Skeletal muscle tissue (tissue), 4 donors: ENCODE measurements around the gene SH3BP2. TPM values are rescaled to one million over a fixed set of nuclear protein-coding genes. Genes with fewer than 3 reads are reported as not detected.

Source experiments
- H3K27ac ChIP-seq: one replicate; pipeline ENCODE4 v1.7.0; 2013; ENCODE audit warnings: mild to moderate bottlenecking, low read depth, low read length, inconsistent platforms
- H3K27me3 ChIP-seq, 3 donors: one replicate each; pipeline ENCODE4 v1.7.0; 2013; ENCODE audit warnings: low read length in 3 of 3; ENCODE audit not compliant: control insufficient read depth in 3 of 3, insufficient read depth in 3 of 3
- H3K36me3 ChIP-seq, 3 donors: one replicate each; pipeline ENCODE4 v1.7.0; 2013; ENCODE audit warnings: low read length in 3 of 3; ENCODE audit not compliant: control insufficient read depth in 3 of 3, insufficient read depth in 3 of 3
- H3K4me1 ChIP-seq, 3 donors: one replicate each; pipeline ENCODE4 v1.7.0; 2013; ENCODE audit warnings: low read length in 3 of 3, mild to moderate bottlenecking in 3 of 3; ENCODE audit not compliant: control insufficient read depth in 3 of 3, insufficient read depth in 3 of 3
- H3K4me3 ChIP-seq, 3 donors: one replicate each; pipeline ENCODE4 v1.7.0; 2013; ENCODE audit warnings: low read length in 3 of 3
- H3K9ac ChIP-seq, 3 donors: one replicate each; pipeline ENCODE4 v1.7.0; 2013; ENCODE audit warnings: low read length in 3 of 3, mild to moderate bottlenecking in 3 of 3, moderate library complexity in 2 of 3, low read depth in 1 of 3
- H3K9me3 ChIP-seq, 3 donors: one replicate each; pipeline ENCODE4 v1.7.0; 2013; ENCODE audit warnings: low read length in 3 of 3; ENCODE audit not compliant: control insufficient read depth in 3 of 3
- total RNA-seq: library from RNA; depleted of rRNA; stranded (reverse); fragments of >200 nt; gene quantifications from one replicate; pipeline ENCODE4 v1.2.3, GENCODE V29; 2014
- donor health status: Osteomylitis.

Gene SH3BP2
- total RNA-seq, 1 donor from 2014 or later: 7.8 TPM

- Histone ChIP-seq H3K4me1 (peaks cover 15 to 29% (median 26%) of the 10 kb centered on the region in 3 donors), H3K36me3 (no peaks in the 10 kb centered on the region), H3K9me3 (no peaks in the 10 kb centered on the region), H3K4me3 (no peak overlapping the region), H3K27me3 (no peaks in the 10 kb centered on the region), H3K9ac (no peak overlapping the region), H3K27ac (no peak overlapping the region)
Measured at GRCh38 chr4:2786152-2786671, 6.7 kb upstream of the SH3BP2 start.

- H3K9ac ChIP-seq: peak overlapping the region in 1 of 3 donors; percentile 33
- H3K27me3 ChIP-seq: no peaks in the 10 kb centered on the region
- no peak overlapping the region for H3K27ac ChIP-seq
- H3K36me3 ChIP-seq: no peaks in the 10 kb centered on the region
- no peak overlapping the region for H3K4me3 ChIP-seq
- H3K9me3 ChIP-seq: no peaks in the 10 kb centered on the region
- peaks cover 20 to 30% (median 29%) of the 10 kb centered on the region in 3 donors for H3K4me1 ChIP-seq
Measured at GRCh38 chr4:2786794-2787229, 6.1 kb upstream of the SH3BP2 start.

- no peak overlapping the region for H3K27ac ChIP-seq
- H3K9ac ChIP-seq: peak overlapping the region; percentile 34 to 66 (median 43)
- H3K4me3 ChIP-seq: peak overlapping the region in 1 of 3 donors; percentile 13
- H3K36me3 ChIP-seq: no peaks in the 10 kb centered on the region
- no peaks in the 10 kb centered on the region for H3K27me3 ChIP-seq
- H3K4me1 ChIP-seq: peaks cover 22 to 34% (median 31%) of the 10 kb centered on the region in 3 donors
- no peaks in the 10 kb centered on the region for H3K9me3 ChIP-seq
Measured at GRCh38 chr4:2787230-2788100, 5.4 kb upstream of the SH3BP2 start.

GRCh38 chr4:2788101-2788500 lies 4.8 kb upstream of the SH3BP2 start:
- no peaks in the 10 kb centered on the region for H3K9me3 ChIP-seq
- no peaks in the 10 kb centered on the region for H3K27me3 ChIP-seq
- no peak overlapping the region for H3K27ac ChIP-seq
- H3K4me1 ChIP-seq: peaks cover 22 to 34% (median 31%) of the 10 kb centered on the region in 3 donors
- no peak overlapping the region for H3K4me3 ChIP-seq
- no peaks in the 10 kb centered on the region for H3K36me3 ChIP-seq
- H3K9ac ChIP-seq: peak overlapping the region; percentile 34 to 66 (median 43)

GRCh38 chr4:2788532-2789103 lies 4.3 kb upstream of the SH3BP2 start:
- Histone ChIP-seq H3K4me3 (no peak overlapping the region), H3K9ac (peak overlapping the region in 1 of 3 donors; percentile 45), H3K27me3 (no peaks in the 10 kb centered on the region), H3K9me3 (no peaks in the 10 kb centered on the region), H3K36me3 (no peaks in the 10 kb centered on the region), H3K4me1 (peaks cover 23 to 36% (median 34%) of the 10 kb centered on the region in 3 donors), H3K27ac (no peak overlapping the region)

GRCh38 chr4:2789351-2789750 lies 3.5 kb upstream of the SH3BP2 start:
- Histone ChIP-seq H3K36me3 (no peaks in the 10 kb centered on the region), H3K4me1 (peaks cover 30 to 43% (median 42%) of the 10 kb centered on the region in 3 donors), H3K27ac (no peak overlapping the region), H3K9ac (no peak overlapping the region), H3K27me3 (no peaks in the 10 kb centered on the region), H3K4me3 (no peak overlapping the region), H3K9me3 (no peaks in the 10 kb centered on the region)

GRCh38 chr4:2789793-2790582 lies 2.9 kb upstream of the SH3BP2 start:
- Histone ChIP-seq H3K9ac (no peak overlapping the region), H3K27ac (no peak overlapping the region), H3K9me3 (no peaks in the 10 kb centered on the region), H3K27me3 (no peaks in the 10 kb centered on the region), H3K4me3 (no peak overlapping the region), H3K36me3 (no peaks in the 10 kb centered on the region), H3K4me1 (peaks cover 37 to 50% (median 48%) of the 10 kb centered on the region in 3 donors)

- no peak overlapping the region for H3K4me3 ChIP-seq
- no peaks in the 10 kb centered on the region for H3K27me3 ChIP-seq
- no peak overlapping the region for H3K9ac ChIP-seq
- H3K36me3 ChIP-seq: no peaks in the 10 kb centered on the region
- peaks cover 45 to 57% (median 55%) of the 10 kb centered on the region in 3 donors for H3K4me1 ChIP-seq
- no peaks in the 10 kb centered on the region for H3K9me3 ChIP-seq
- no peak overlapping the region for H3K27ac ChIP-seq
Measured at GRCh38 chr4:2790583-2791517, 2.0 kb upstream of the SH3BP2 start.
